H4 (cell line): ENCODE results near the gene LIMS2. TPM values are rescaled to one million over a fixed set of nuclear protein-coding genes. Genes with fewer than 3 reads are reported as not detected.

Experiments used
- DNase-seq: peaks from one replicate; pipeline ENCODE4 v3.0.0-alpha.2; 2015; ENCODE audit warnings: low spot score
- total RNA-seq: library from RNA; depleted of rRNA; stranded (reverse); fragments of >200 nt; shearing (Covaris generic); gene quantifications from 2 replicates; pipeline ENCODE4 v1.2.3, GENCODE V29; 2014

LIMS2 gene
- total RNA-seq, 1 experiment from 2014 or later, result 0.41 TPM

DNA sequence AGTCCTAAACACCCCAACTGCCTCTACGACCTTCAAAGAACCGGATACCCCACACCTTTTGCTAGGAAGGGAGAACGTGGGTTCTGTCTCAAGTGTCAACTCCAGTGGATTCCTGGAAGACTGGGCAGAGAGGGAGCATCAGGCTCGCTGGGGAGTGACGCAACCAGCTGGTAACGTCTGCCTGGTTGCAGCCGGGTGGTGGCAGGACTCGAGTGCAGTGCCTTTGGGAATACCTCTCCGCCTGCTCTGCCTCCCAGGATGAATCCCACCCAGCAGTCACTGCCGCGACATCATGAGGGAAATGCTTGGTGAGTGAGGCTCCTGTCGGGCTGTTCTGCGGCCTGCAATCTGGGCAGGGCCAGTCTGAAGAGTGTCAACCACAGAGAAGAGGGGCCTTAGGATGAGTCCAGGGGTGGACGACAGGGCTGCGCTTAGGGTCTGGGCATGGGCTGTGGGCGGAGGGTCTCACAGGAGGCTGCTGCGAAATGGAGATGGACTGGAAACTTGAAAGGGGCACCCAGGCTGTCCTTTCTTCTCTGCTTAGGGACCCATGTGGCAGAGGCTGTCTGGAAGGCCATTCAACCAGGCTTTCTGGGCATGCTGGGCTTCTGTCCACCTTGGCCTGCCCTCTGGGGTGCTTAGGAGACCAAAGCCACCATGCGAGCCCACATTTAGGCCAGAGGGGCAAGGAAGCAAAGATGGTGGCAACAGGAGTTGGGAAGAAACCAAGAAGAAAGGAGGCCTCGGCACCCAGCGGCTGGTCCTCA is 16.5 kb downstream of the LIMS2 start:
- DNase-seq, result no peak

DNA sequence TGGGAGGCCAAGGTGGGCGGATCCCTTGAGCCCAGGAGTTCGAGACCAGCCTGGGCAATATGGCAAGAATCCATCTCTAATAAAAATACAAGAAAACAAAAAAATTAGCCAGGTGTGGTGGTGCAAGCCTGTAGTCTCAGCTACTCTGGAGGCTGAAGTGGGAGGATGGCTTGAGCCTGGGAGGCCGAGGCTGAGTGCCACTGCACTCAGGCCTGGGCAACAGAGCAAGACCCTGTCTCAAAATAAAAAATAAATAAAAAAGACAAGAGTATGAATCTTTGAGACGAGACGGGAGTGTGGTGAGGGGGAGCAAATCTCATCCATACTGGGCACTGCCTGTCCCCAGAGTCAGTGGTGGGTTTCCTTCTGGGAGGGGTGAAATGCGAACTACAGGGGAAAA is 17.2 kb downstream of the LIMS2 start:
- no peak for DNase-seq

DNA sequence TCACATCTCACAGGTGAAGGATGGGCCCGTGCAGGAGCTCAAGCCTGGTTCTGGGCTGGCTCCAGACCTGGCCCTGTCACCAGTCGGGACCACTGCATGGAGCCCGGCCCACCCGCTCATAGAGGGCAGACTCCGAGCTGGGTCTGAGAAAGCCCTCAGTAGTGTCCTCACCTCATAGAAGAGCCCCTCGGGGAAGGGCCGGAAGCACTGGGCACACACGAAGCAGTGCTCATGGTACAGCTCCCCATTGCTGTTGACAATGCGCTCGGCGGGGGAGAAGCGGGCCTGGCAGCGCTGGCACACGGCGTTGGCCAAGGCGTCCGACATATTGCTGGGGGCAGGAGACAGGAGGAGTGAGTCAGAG is 18.1 kb downstream of the LIMS2 start:
- DNase-seq, result no peak

DNA sequence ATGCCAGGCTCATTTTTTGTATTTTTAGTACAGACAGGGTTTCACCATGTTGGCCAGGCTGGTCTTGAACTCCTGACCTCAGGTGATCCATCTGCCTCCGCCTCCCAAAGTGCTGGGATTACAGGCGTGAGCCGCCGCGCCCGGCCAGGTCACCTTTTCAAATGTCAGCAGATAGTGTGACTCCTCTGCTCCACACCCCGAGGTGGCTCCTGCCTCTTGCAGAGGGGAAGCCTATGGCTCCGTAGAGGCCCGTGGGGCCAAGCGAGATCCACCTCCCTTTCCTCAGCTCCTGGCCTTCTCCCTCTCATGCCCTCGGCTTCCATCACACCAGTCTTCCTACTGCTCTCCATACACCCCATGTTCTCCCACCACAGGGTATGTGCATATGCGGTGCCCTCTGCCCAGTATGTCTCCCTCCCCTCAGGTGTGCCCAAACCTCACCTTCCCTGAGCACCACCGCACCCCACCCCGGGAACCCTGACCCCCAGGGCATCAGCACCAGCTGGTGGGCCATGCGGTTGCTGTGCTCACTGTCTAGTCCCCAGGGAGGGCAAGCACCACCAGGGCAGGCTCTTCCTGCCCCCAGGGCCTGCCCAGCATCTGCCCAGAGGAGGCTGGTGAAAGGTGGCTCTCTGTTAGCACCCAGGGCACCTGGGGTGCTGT is 18.6 kb downstream of the LIMS2 start:
- no peak for DNase-seq

DNA sequence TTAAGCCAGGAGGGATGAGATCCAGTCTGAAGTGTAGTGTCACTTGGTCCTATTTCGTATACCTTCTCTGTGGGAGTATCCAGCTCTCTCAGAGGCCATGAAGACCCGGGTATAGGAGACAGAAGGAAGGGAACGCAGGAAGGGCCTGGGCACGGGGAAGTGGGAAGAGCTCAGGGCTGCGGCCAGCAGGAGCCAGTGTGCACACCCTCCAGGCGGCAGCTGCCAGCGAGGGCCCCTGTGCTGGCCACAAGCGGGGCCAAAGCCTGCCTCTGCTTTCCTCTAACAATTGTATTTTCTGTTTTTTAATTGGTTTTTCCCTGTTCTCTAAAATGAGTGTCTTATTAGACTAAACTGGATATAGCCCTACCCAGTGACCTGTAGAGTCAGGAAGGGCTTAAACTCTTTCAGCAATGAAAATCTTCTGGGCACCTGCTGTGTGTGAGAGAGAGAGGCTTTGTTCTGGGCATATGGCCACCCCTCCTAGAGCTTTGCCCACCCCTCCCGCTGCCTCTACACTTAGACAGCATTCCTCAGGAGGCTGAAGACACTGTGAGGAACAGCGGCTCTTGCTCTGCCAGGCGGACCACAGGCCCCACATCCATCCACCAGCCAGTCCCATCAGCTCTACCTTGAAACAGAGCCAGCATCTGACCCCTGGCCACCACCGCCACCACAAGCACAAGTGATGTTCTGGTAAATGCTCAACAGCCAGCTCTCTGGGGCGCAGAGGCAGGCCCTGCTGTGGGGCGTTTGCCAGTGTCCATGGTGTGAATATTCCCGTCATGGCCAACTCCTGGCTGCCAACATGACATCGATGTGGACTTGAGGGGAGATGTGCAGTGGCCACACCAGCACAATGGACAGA is 19.9 kb downstream of the LIMS2 start:
- DNase-seq, result no peak

DNA sequence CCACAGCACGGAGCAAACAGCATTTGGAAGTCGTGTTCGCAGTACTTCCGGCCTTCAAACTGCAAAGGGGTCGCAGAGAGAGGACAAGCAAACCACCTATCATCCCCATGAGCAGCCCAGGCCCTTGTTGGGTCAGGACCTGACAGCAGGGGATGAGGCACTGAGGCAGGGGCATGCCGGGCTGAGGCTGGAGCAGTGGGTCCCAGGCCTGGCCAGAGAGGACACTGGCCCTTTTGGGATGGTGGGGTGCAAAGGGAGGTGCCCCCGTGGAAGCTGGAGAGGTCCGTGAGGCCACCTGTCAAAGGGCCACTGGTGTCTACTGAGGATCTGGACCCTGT is 20.5 kb downstream of the LIMS2 start:
- DNase-seq, result no peak

DNA sequence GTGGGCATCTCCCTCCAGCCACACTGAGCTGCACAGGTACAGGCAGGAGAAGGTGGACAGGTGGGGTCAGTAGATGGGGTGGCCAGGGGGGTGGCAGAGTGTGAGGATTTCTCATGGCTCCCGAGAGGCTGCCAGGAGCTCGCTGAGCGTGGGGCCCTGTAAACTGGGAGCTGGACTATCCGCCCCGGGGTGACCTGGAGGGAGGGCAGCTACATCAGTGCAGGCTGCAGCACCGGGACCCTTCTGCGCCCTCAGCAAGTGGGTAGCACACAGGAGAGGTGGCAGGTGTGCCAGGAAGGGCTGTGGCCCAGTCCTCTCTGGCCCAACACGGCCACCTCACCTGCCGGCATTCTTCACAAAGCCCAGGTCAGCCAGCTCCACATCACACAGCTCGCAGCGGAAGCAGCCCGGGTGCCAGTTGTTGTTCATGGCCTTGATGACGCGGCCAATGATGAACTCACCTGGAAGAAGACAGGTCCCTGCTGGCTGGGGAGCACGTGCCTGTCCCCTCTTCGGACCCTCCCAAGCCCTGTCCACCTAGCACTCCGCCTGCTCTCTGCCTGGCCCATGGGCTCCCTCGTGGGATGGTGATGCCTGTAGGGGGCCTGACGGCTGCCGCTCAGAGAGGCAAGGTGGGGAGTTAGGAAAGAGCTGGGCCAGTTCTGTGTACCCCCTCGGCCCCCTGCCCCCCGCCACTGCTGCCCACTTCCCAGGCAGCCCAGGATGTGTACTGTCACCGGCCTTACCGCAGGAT is 21.1 kb downstream of the LIMS2 start:
- no peak for DNase-seq

DNA sequence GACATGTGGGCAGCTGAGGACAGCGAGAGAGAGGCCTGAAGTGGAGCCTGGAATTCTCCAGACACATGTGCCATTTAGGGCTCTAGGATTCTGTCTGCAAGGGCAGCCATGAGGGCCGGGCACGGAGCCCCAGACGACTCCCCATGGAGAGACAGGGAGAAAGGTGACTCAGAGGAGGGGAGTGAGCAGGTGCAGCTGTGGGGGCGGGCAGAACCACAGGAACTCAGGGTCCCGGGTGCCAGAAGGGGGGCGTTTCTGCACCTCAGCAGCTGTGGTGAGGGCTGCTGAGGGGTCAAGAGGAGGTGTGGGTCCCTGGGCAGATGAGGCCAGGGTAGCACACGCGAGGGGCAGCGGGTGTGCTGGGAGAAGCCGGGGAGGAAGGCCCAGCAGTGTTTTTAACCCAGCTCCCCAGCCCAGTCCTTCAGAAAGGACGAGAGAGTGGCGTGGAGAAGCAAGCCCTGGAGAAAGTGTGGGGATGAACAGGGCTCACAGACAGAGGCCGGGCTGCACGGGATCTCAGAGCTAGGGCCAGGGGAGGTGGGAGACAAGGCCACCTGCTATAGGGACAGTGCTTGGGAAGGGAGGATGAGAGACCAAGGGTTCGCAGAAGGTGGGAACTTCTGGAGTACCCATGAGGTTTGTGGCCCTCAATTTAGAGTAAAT is 21.8 kb downstream of the LIMS2 start:
- no peak for DNase-seq

DNA sequence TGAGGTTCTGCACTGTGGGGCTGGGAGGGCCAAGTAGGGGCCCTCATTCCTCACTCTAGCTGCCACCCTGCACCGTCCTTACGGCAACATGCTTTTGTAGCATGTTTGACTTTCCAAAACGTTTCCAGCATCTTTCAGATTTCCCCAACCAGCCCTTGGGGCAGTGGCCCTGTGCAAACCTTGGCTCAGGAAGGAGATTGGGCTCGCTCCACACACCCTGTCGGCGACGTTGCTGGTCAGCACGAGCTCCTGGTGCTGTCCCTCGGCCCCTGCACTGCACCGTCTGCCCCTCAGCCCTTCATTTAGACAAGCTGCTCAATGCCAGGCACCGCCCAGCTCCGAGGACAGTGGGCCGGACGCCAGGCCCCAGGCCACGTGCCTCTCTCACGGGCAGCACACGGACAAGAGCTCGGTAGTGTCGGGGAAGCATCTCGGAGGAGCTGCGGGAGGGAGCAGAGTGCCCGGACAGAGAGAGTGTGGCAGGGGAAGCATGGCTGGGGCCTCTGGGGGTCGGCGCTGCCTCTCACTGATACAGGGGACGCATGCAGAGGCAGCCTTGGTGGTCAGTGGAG is 22.5 kb downstream of the LIMS2 start:
- no peak for DNase-seq

DNA sequence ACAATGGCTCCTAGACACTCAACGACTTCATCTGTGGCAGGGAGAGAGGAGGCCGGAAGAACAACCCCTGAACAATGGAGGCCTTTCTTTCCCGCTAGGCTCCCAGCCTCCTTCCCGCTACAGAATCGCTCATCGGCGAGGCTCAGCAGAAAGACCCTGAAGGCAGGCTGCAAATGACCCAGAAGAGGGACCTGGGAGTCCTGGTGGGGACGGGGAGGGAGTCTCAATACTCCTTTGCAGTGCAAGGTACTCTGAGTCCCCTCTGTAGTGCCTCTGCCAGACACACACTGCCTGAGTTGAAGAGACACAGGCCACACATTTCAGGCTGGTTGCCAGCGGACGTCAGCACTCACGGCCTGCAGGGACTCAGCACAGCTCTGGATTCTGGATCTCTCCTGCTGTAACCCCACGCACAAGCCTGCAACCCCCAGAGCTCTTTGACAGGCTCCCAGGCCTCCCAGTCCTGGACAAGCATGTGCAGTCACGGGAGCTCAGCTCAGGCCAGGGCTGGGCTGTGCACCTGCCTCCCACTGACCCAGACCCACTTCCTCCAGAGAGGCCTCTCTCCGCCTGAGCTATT is 23.3 kb downstream of the LIMS2 start:
- DNase-seq, result no peak

DNA sequence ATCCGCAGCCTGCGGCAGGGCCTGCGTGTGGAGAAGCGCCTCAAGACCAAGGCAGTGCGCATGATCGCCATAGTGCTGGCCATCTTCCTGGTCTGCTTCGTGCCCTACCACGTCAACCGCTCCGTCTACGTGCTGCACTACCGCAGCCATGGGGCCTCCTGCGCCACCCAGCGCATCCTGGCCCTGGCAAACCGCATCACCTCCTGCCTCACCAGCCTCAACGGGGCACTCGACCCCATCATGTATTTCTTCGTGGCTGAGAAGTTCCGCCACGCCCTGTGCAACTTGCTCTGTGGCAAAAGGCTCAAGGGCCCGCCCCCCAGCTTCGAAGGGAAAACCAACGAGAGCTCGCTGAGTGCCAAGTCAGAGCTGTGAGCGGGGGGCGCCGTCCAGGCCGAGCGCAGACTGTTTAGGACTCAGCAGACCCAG is 23.9 kb downstream of the LIMS2 start:
- DNase-seq, result no peak

DNA sequence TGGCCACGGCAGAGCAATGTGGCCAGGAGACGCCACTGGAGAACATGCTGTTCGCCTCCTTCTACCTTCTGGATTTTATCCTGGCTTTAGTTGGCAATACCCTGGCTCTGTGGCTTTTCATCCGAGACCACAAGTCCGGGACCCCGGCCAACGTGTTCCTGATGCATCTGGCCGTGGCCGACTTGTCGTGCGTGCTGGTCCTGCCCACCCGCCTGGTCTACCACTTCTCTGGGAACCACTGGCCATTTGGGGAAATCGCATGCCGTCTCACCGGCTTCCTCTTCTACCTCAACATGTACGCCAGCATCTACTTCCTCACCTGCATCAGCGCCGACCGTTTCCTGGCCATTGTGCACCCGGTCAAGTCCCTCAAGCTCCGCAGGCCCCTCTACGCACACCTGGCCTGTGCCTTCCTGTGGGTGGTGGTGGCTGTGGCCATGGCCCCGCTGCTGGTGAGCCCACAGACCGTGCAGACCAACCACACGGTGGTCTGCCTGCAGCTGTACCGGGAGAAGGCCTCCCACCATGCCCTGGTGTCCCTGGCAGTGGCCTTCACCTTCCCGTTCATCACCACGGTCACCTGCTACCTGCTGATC is 24.4 kb downstream of the LIMS2 start:
- DNase-seq, result no peak

DNA sequence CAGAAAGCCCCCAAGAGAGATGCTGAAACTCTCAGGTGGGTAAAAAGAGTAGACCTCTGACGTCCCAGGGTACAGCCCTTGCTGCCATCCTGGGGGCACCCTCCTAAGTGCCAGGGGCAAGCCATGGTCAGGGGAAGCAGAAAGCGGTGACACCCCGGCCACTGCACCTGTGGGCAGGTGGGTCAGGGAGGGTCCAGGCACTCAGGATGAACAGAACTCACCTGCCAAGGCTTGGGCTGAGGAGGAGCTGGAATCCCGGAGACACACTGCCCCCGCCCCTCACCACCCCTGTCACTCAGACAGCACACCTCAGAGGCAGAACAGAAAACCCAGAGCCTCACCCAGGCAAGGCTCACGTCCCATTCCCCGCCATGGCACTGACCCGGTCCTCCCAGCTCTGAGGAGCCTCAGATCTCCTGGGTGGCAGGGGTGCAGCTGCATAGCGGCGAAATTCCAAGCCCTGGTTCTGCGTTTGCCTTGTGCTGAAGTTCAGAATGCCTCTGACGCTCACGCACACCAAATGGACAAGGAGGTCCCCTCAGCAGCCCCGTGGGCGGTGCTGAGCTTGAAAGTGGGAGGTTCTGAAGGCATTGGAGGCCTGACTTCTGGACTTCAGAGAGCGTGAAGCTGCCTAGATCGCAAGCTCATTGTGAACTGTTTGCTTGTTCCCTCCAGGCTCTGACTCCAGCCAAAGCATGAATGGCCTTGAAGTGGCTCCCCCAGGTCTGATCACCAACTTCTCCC is 25.1 kb downstream of the LIMS2 start:
- DNase-seq, result no peak

DNA sequence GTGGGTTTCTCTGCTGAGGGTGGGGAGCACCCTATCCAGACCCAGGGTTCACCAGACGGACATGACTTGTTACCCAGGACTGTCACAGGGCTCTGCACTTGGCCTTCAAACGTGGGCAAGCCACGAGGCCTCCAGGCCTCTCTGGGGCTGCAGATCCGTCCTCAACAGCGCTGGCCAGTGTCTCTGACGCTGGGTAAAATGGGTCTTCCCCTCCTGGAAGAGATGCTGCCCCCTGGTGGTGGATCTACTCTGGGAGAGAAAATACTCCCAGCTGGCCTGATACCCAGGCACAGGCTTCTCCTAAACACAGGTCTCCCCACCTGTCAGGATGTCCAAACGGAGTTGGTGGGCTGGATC is 25.7 kb downstream of the LIMS2 start:
- peak; percentile 76 for DNase-seq

DNA sequence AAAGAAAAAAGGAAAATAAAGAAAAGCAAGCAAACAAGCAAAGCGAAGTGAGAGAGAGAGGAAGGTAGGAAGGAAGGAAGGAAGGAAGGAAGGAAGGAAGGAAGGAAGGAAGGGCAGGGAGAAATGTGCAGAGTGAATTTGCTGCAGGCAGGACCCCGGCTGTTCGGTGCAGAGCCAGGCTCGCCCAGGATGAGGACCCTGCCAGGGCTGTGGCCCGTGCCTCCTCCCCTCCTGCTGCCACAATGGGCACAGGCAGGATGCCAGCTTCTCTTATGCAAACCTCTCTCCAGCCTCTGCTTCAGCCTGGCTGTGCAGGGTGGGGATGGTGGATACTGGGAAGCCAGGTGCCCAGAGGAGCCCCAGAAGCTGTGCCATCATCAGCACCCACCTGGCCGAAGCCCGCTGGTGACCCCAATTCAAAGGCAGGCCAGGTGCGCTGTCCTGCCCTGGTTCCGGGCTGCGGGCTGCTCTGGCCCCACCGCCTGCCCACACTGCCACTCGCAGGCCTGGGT is 26.2 kb downstream of the LIMS2 start:
- DNase-seq, result no peak

DNA sequence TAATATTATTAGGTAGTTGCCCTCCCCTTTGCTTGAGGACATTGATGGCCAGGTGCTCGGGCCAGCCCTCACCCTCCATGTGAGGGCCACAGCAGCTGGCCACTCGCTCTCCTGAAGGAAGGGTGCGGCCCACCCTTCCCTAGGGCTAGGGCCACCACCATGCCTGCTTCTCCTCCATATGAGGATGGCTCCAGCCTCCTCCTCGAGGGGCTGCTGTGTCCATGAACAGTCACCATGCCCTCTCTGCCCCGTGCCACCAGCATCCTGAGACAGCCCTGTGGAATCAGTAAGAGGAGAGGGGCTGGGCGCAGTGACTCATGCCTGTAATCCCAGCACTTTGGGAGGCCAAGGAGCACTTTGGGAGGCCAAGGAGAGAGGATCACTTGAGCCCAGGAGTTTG is 27.0 kb downstream of the LIMS2 start:
- no peak for DNase-seq

DNA sequence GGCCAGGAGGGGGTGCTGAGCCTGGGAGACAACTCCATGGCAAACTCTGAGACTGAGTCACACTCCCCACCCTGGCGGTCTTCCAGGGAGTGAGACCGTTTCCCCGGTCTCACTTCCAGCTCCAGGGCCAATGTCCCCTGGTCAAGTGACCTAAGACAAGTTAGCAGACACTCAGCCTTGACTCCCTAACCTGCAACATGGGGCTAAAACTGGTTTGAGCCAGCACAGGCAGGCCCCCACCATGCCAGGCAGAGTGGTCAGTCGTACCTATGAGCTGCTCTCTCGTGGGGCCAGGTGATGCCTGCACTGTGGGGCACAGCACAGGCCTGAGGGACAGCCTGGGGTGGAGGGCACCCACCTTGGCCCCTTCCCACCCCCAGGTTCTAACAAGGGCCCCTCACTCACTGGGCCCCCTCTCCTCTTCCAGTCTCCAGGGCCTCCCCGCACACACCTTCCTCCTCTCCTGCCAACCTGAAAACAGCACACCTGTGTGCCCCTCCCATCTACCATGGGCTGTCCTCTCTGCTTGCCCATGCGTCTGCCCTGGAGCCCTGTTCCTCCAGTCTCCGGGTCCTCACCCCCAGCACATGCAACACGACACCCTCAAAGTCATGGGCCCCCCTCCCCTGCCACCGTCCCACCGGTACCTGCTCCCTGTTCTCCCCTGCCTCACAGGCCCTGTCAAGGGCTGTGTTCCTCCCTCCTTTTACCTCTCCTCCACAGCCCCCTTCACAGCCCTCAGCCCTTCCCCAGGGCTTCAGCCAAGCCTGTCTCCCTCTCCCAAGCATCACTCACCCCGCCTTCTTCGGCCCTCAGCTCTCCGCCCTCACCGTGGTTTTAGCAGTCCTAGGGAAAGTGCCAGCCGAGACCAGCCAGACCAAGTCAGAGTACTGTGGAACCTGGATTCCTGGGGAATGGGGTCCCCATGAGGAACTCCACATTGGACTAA is 27.8 kb downstream of the LIMS2 start:
- DNase-seq, result no peak

DNA sequence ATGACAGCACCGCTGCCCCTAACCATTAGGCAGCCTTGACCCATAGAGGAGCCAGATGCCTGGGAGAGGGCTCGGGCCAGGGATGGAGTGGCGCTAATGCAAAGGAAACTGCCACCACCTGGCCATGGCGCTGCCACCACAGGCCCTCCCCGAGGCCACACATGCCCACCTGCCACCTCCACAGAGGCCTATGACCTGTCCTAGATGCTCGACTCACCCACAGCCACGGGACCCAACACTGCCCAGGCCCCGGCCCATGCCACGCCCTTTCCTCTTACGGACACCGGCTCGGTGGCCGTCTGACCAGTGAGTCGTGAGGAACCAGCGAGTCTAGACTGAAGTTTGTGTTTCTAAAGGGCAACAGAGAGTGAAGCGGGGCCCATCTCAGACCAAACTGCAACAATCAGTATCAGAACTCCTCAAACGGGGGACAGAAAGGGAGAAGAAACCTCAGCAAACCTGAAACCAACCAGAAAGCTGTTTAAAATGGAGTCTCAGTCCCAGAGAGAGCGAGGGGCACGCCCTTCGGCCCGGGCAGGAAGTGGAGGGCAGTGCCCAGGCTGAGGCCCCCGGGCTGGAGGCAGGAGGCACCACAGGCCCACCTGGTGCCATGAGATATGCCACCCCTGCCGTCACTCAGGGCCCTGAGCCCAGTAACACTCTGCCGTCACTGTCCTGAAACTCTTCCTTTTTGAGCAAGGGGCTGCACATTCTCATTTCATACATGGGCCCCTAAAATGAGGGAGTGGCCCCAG is 28.7 kb downstream of the LIMS2 start:
- DNase-seq, result no peak
